K562 (cell line): Measurements from ENCODE around the gene RFC5. TPM values are rescaled to one million over a fixed set of nuclear protein-coding genes. Genes with fewer than 3 reads are reported as not detected.

Experiments
- ATAC-seq: fragments of 200-7000 bp; cut with Tn5 transposase; 3 replicates; pipeline ENCODE4 v1.9.1; 2020; ENCODE audit warnings: moderate library complexity
- BruUV-seq: library from RNA; stranded (reverse); fragments of 400-500 nt; replicated peaks from 2 replicates; lab custom pipeline; 2021; lab: Mats Ljungman, UMichigan
- CTCF ChIA-PET: fragments of 300-600 bp; formaldehyde crosslinking; extraction: SDS; loops from one replicate; lab custom pipeline; 2021; ENCODE audit warnings: low intra/inter-chr PET ratio; lab: Yijun Ruan, JAX
- POLR2A ChIA-PET: fragments of 300-600, 350-650 bp; sonication (Branson Sonifier 250); formaldehyde crosslinking; extraction: SDS; loops from one replicate; lab custom pipeline; 2021; ENCODE audit warnings: antibody characterized with exemption, inconsistent platforms; lab: Yijun Ruan, JAX
- DNase-seq, 4 experiments: peaks; one replicate each; pipeline versions ENCODE4 v3.0.0 to v3.0.0-alpha.2; 2011 to 2018; ENCODE audit warnings: low spot score in 3 of 4, mixed read lengths in 3 of 4; ENCODE audit errors: extremely low read depth in 1 of 4
- FAIRE-seq: peaks from 2 replicates; lab custom pipeline; 2011; peaks lifted over from hg19 to GRCh38; lab: Jason Lieb, UNC
- H2AFZ ChIP-seq: 2 replicates; pipeline ENCODE4 v1.6.0; 2011; ENCODE audit warnings: low read depth, low read length, control low read depth, inconsistent platforms
- H3K27ac ChIP-seq: fragments of 200-600 bp; 3 replicates; pipeline ENCODE4 v1.8.0; 2011; ENCODE audit warnings: low read depth, mild to moderate bottlenecking, control low read depth, inconsistent platforms, low read length, moderate library complexity, mixed read lengths; ENCODE audit errors: extremely low read depth
- H3K27me3 ChIP-seq, 2 experiments: fragments of 300-600 bp in 1 of 2; 2 replicates in 1 of 2; 3 replicates in 1 of 2; pipeline versions ENCODE4 v1.6.0 to v1.8.0; 2011; ENCODE audit warnings: inconsistent platforms in 2 of 2, low read length in 2 of 2, mild to moderate bottlenecking in 1 of 2, mixed read lengths in 1 of 2, moderate library complexity in 1 of 2; ENCODE audit not compliant: control insufficient read depth in 2 of 2, insufficient read depth in 2 of 2
- H3K36me3 ChIP-seq: fragments of 300-600 bp; 3 replicates; pipeline ENCODE4 v1.8.0; 2011; ENCODE audit warnings: mild to moderate bottlenecking, low read length, inconsistent platforms; ENCODE audit not compliant: control insufficient read depth, insufficient read depth
- H3K4me1 ChIP-seq, 2 experiments: fragments of 200-600 bp in 1 of 2; replicated peaks in 1 of 2; 2 replicates in 1 of 2; 3 replicates in 1 of 2; pipeline versions ENCODE4 v1.5.1 to v1.8.0; 2011; ENCODE audit warnings: inconsistent platforms in 2 of 2, low read length in 2 of 2, mild to moderate bottlenecking in 1 of 2, mixed read lengths in 1 of 2, moderate library complexity in 1 of 2; ENCODE audit not compliant: control insufficient read depth in 2 of 2, insufficient read depth in 2 of 2
- H3K4me2 ChIP-seq: 2 replicates; pipeline ENCODE4 v1.6.1; 2011; ENCODE audit warnings: low read length, control low read depth, inconsistent platforms, mixed read lengths; ENCODE audit not compliant: insufficient read depth
- H3K4me3 ChIP-seq: fragments of 200-600 bp; sonication (generic), shearing (Covaris generic); 2 replicates; pipeline ENCODE4 v1.5.1; 2016; ENCODE audit warnings: control low read depth, inconsistent platforms
- H3K79me2 ChIP-seq: fragments of 200-600 bp; 3 replicates; pipeline ENCODE4 v1.8.0; 2011; ENCODE audit warnings: low read length, inconsistent platforms; ENCODE audit not compliant: control insufficient read depth, insufficient read depth
- H3K9ac ChIP-seq, 2 experiments: 2 replicates each; pipeline versions ENCODE4 v1.6.0 to v1.6.1; 2011; ENCODE audit warnings: low read depth in 2 of 2, low read length in 2 of 2, control low read depth in 1 of 2, inconsistent platforms in 1 of 2, mild to moderate bottlenecking in 1 of 2, mixed read lengths in 1 of 2; ENCODE audit not compliant: insufficient read depth in 1 of 2
- H3K9me1 ChIP-seq: one replicate; pipeline ENCODE4 v1.6.0; 2011; ENCODE audit warnings: inconsistent platforms, mild to moderate bottlenecking, low read length, moderate library complexity; ENCODE audit not compliant: control insufficient read depth, insufficient read depth
- H3K9me3 ChIP-seq: replicated peaks from 2 replicates; pipeline ENCODE4 v1.5.1; 2011; ENCODE audit warnings: low read depth, low read length, inconsistent platforms; ENCODE audit not compliant: control insufficient read depth, insufficient read depth
- H4K20me1 ChIP-seq: replicated peaks from 2 replicates; pipeline ENCODE4 v1.6.1; 2011; ENCODE audit warnings: low read length, inconsistent platforms, mixed read lengths; ENCODE audit not compliant: control insufficient read depth, insufficient read depth
- CBFB ChIP-seq: sonication (generic); formaldehyde crosslinking; IDR thresholded peaks from 2 replicates; pipeline ENCODE4 v1.4.0; 2020; ENCODE audit warnings: mild to moderate bottlenecking, missing genetic modification reagents
- ELF2 ChIP-seq: fragments of 250-450 bp; sonication (Bioruptor Pico); IDR thresholded peaks from 2 replicates; pipeline ENCODE4 v1.5.0; 2021; ENCODE audit warnings: mild to moderate bottlenecking
- PHF8 ChIP-seq: fragments of 200-600 bp; sonication (generic); IDR thresholded peaks from 2 replicates; pipeline ENCODE4 v1.6.1; 2012; ENCODE audit warnings: mixed run types, mild to moderate bottlenecking, inconsistent platforms, low read length, moderate library complexity, borderline replicate concordance
- ZC3H11A ChIP-seq: IDR thresholded peaks from 2 replicates; pipeline ENCODE4 v1.6.1; 2012; ENCODE audit warnings: low read depth, low read length, improper control_type of control experiment
- ZNF583 ChIP-seq: fragments of 250-450 bp; sonication (Bioruptor Pico); IDR thresholded peaks from 2 replicates; pipeline ENCODE4 v1.4.0; 2020
- ZSCAN32 ChIP-seq: fragments of 450-650 bp; formaldehyde crosslinking; IDR thresholded peaks from 2 replicates; pipeline ENCODE4 v1.4.0; 2020; ENCODE audit warnings: mild to moderate bottlenecking, moderate library complexity
- WGBS: fragments of 100-300 bp; shearing (Covaris generic); methylation state at CpG from one replicate; pipeline ENCODE4 v1.1.6; 2016; ENCODE audit warnings: low coverage, mixed read lengths; ENCODE audit not compliant: insufficient coverage; ENCODE audit errors: missing lambda C conversion rate; 5-methylcytosine and 5-hydroxymethylcytosine counted together
- in situ Hi-C: fragments of 300-500 bp; cut with MboI; formaldehyde crosslinking; loops from 4 replicates; pipeline ENCODE4 v1.15.0; 2018; ENCODE audit warnings: inconsistent platforms, mixed read lengths
- intact Hi-C: fragments of 100-400 bp; cut with micrococcal nuclease; formaldehyde crosslinking; loops from 2 replicates; pipeline ENCODE4 v1.14.2; 2022
- polyA plus RNA-seq, 8 experiments: library from polyadenylated mRNA; depleted of rRNA in 4 of 8; stranded (reverse) in 5 of 8; unstranded in 3 of 8; fragments of >200 nt; fragmentation: Nextera tagmentation in 2 of 8; fragmentation: Illumina TruSeq in 1 of 8; extraction: Ambion mirVana in 2 of 8; extraction: Trizol in 1 of 8; gene quantifications; 2 replicates each; pipeline versions ENCODE4 v1.2.1 to v1.2.3, GENCODE V29; 2011 to 2014; ENCODE audit warnings: inconsistent platforms in 1 of 8, missing spikeins in 1 of 8
- total RNA-seq, 7 experiments: library from RNA; depleted of rRNA in 6 of 7; stranded (reverse); fragments of >200 nt in 6 of 7; fragmentation: Illumina TruSeq in 2 of 7; extraction: Trizol in 2 of 7; gene quantifications; 2 replicates each; pipeline versions ENCODE4 v1.2.1 to v1.2.3, GENCODE V29; 2011 to 2021; ENCODE audit warnings: low replicate concordance in 1 of 7

Gene RFC5
- total and polyA plus RNA-seq, 9 of the 15 experiments (the other 6 are each of a cell fraction or from before 2014, with no cell fraction given): 61.8 to 189 (median 92.9) TPM

GRCh38 chr12:117967043-117967442 is 49.5 kb upstream of the RFC5 start:
- Histone ChIP-seq H3K4me1 (peaks cover 0 to 7% of the 10 kb centered on the region in 2 experiments; a peak in 2 of 5 replicates), H4K20me1 (no peaks in the 10 kb centered on the region; the same call in 1 of the 2 replicates), H3K27ac (no peak overlapping the region), H3K4me2 (no peak overlapping the region), H3K9me1 (no peaks in the 10 kb centered on the region), H2AFZ (no peak overlapping the region), H3K9ac (no peak overlapping the region), H3K36me3 (no peaks in the 10 kb centered on the region), H3K4me3 (no peak overlapping the region), H3K79me2 (no peaks in the 10 kb centered on the region), H3K27me3 (peaks cover 4 to 59% of the 10 kb centered on the region in 2 experiments; a peak in 4 of 5 replicates), H3K9me3 (no peaks in the 10 kb centered on the region)
- intact Hi-C loops (no loop called here), in situ Hi-C loops (no loop called here)
- BruUV-seq: no TSS peak
- FAIRE-seq: no peak
- 3% methylated on average over 4 of the region's 4 CpGs for WGBS
- CTCF ChIA-PET: no interaction called here
- TF ChIP-seq ZNF583 (no peak), PHF8 (no peak), ELF2 (CRISPR knock-in tag) (no peak)
- POLR2A ChIA-PET: no interaction called here
- no peak for DNase-seq
- ATAC-seq: no peak

- FAIRE-seq: no peak
- H3K9me1 ChIP-seq: no peaks in the 10 kb centered on the region
- no peak for DNase-seq
- no peak for ATAC-seq
- CTCF ChIA-PET: no interaction called here
- POLR2A ChIA-PET: no interaction called here
- intact Hi-C loops (no loop called here), in situ Hi-C loops (no loop called here)
- no peaks in the 10 kb centered on the region for H3K79me2 ChIP-seq
- H3K4me1 ChIP-seq: peaks cover 0 to 7% of the 10 kb centered on the region in 2 experiments; a peak in 2 of 5 replicates
- no peak overlapping the region for H3K9ac ChIP-seq
- H3K27me3 ChIP-seq: peaks cover 4 to 59% of the 10 kb centered on the region in 2 experiments; a peak in 4 of 5 replicates
- no peak overlapping the region for H3K4me3 ChIP-seq
- 0% methylated on average over 10 of the region's 12 CpGs for WGBS
- BruUV-seq: no TSS peak
- no peaks in the 10 kb centered on the region for H3K9me3 ChIP-seq
- H3K36me3 ChIP-seq: no peaks in the 10 kb centered on the region
- no peaks in the 10 kb centered on the region; the same call in 1 of the 2 replicates for H4K20me1 ChIP-seq
- H3K4me2 ChIP-seq: no peak overlapping the region
- no peak overlapping the region for H3K27ac ChIP-seq
- H2AFZ ChIP-seq: no peak overlapping the region
- TF ChIP-seq ZC3H11A (no peak), CBFB (CRISPR knock-in tag) (no peak), ZSCAN32 (CRISPR knock-in tag) (no peak)
These were observed 49.0 kb upstream of the RFC5 start for GRCh38 chr12:117967512-117967911.
